Testis (tissue), 3 donors: ENCODE measurements around the gene MYH9. TPM values are rescaled to one million over a fixed set of nuclear protein-coding genes. Genes with fewer than 3 reads are reported as not detected.

ENCODE experiments used
- DNase-seq: peaks from one replicate; pipeline ENCODE4 v3.0.0-alpha.2; 2019
- H3K27ac ChIP-seq, 2 donors: fragments of 200-600 bp; sonication (generic); one replicate each; pipeline ENCODE4 v1.5.1; 2019
- H3K27me3 ChIP-seq: fragments of 200-600 bp; sonication (generic); one replicate; pipeline ENCODE4 v1.5.1; 2019
- H3K36me3 ChIP-seq: fragments of 200-600 bp; sonication (generic); one replicate; pipeline ENCODE4 v1.5.1; 2017; ENCODE audit warnings: low read depth; ENCODE audit errors: missing control alignments
- H3K4me1 ChIP-seq: fragments of 200-600 bp; sonication (generic); one replicate; pipeline ENCODE4 v1.5.1; 2019
- H3K4me3 ChIP-seq, 2 donors: fragments of 200-600 bp; sonication (generic); one replicate each; pipeline ENCODE4 v1.5.1; 2017 to 2019
- H3K9me3 ChIP-seq: fragments of 200-600 bp; sonication (generic); one replicate; pipeline ENCODE4 v1.5.1; 2017
- POLR2A ChIP-seq: fragments of 450-650 bp; IDR thresholded peaks from one replicate; pipeline ENCODE4 v1.6.1; 2017; ENCODE audit warnings: antibody characterized with exemption, mild to moderate bottlenecking, moderate library complexity
- WGBS, 2 donors: methylation state at CpG; one replicate each; pipeline ENCODE4 v1.1.5; 2018; 5-methylcytosine and 5-hydroxymethylcytosine counted together
- intact Hi-C: fragments of 100-400 bp; cut with DNase I; formaldehyde crosslinking; loops from one replicate; pipeline ENCODE4 v1.15.1; 2023; ENCODE audit warnings: low total_unique reads
- microRNA-seq, 2 donors: library from miRNA; unstranded; fragments of <30 nt; microRNA quantifications; one replicate each; pipeline ENCODE4, GENCODE V29; 2016; ENCODE audit warnings: borderline number of aligned reads in 2 of 2, borderline replicate concordance in 1 of 2
- polyA plus RNA-seq: library from polyadenylated mRNA; stranded (reverse); fragments of 350-450 nt; fragmentation: Illumina TruSeq; extraction: RNeasy Lipid Tissue Mini Kit (QIAGEN cat#74804); gene quantifications from one replicate; pipeline ENCODE4 v1.2.3, GENCODE V29; 2014; ENCODE audit warnings: low read depth, low replicate concordance; ENCODE audit not compliant: insufficient read depth
- small RNA-seq, 2 donors: library from RNA; depleted of rRNA; stranded (forward); fragments of <200 nt; gene quantifications; one replicate each; pipeline ENCODE3, GENCODE V24; 2016
- total RNA-seq, 2 donors: library from RNA; depleted of rRNA; stranded (reverse); fragments of >200 nt; gene quantifications; one replicate each; pipeline ENCODE4 v1.2.3, GENCODE V29; 2016
- TF ChIP-seq, protein P1 (sequence below), 3 experiments: fragments of 450-650 bp in 2 of 3; fragments of 200-600 bp in 1 of 3; sonication (generic) in 1 of 3; IDR thresholded peaks; one replicate each; pipeline ENCODE4 v1.5.1; 2016 to 2019; ENCODE audit warnings: antibody characterized with exemption in 3 of 3, mild to moderate bottlenecking in 2 of 3, moderate library complexity in 1 of 3

The MYH9 gene
- total and polyA plus RNA-seq, 3 donors from 2014 or later, result 129 to 146 (median 141) TPM

DNA sequence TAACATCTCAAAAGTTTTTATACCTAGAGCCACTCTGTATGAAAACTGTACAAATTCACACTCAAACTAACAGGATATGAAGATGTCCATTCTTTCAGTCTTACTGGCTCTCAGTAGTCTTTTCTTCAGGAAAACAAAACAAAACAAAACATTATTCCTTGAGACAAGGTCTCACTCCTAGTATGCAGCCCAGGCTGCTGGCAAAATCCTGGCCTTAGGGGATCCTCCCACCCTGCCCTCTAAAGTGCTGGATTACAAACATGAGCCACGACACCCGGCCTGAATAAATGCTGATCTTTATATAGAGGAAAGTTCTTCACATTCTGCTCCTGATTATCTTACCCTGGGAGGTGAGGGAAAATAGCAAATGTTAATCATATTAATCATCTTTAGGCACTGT, 153.6 kb downstream of the MYH9 start:
- peaks cover 26% of the 10 kb centered on the region for H3K4me1 ChIP-seq
- H3K9me3 ChIP-seq, result no peaks in the 10 kb centered on the region
- no peak for DNase-seq
- no peaks in the 10 kb centered on the region for H3K36me3 ChIP-seq
- no peaks in the 10 kb centered on the region for H3K27me3 ChIP-seq
- H3K27ac ChIP-seq, result no peak overlapping the region
- intact Hi-C loops, result no loop called here
- WGBS, 2 donors, result 31 to 37% methylated on average over 2 of the region's 2 CpGs
- no peak for TF ChIP-seq POLR2A
- TF ChIP-seq, protein P1, sequence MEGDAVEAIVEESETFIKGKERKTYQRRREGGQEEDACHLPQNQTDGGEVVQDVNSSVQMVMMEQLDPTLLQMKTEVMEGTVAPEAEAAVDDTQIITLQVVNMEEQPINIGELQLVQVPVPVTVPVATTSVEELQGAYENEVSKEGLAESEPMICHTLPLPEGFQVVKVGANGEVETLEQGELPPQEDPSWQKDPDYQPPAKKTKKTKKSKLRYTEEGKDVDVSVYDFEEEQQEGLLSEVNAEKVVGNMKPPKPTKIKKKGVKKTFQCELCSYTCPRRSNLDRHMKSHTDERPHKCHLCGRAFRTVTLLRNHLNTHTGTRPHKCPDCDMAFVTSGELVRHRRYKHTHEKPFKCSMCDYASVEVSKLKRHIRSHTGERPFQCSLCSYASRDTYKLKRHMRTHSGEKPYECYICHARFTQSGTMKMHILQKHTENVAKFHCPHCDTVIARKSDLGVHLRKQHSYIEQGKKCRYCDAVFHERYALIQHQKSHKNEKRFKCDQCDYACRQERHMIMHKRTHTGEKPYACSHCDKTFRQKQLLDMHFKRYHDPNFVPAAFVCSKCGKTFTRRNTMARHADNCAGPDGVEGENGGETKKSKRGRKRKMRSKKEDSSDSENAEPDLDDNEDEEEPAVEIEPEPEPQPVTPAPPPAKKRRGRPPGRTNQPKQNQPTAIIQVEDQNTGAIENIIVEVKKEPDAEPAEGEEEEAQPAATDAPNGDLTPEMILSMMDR (IDR thresholded peaks at IDR 0.05), result no peak
- no peak overlapping the region for H3K4me3 ChIP-seq

DNA sequence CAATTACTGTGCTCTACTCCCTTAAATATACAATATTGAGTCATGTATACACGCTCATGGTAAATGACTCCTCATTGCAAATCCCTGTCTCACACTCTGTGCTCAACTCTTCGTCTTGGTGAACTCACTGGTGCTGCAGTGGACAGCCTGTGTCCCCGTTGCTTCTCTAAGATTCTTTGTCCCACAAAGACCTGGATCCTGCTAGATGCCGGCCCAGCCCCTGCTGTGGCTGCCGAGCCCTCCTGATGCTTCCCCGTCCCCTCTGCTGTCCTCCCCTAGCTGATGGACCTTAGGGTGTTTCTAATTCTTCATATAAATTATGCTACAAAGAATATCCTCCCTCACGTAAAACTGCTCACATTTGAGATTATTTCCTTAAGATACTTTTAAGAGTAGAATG, 154.0 kb downstream of the MYH9 start:
- H3K36me3 ChIP-seq, result no peaks in the 10 kb centered on the region
- no peak overlapping the region for H3K4me3 ChIP-seq
- peaks cover 26% of the 10 kb centered on the region for H3K4me1 ChIP-seq
- no peak for TF ChIP-seq POLR2A
- H3K27me3 ChIP-seq, result no peaks in the 10 kb centered on the region
- intact Hi-C loops, result no loop called here
- no peak for DNase-seq
- WGBS, 2 donors, result 87 to 90% methylated on average over 7 of the region's 7 CpGs
- no peak overlapping the region for H3K27ac ChIP-seq
- H3K9me3 ChIP-seq, result no peaks in the 10 kb centered on the region

DNA sequence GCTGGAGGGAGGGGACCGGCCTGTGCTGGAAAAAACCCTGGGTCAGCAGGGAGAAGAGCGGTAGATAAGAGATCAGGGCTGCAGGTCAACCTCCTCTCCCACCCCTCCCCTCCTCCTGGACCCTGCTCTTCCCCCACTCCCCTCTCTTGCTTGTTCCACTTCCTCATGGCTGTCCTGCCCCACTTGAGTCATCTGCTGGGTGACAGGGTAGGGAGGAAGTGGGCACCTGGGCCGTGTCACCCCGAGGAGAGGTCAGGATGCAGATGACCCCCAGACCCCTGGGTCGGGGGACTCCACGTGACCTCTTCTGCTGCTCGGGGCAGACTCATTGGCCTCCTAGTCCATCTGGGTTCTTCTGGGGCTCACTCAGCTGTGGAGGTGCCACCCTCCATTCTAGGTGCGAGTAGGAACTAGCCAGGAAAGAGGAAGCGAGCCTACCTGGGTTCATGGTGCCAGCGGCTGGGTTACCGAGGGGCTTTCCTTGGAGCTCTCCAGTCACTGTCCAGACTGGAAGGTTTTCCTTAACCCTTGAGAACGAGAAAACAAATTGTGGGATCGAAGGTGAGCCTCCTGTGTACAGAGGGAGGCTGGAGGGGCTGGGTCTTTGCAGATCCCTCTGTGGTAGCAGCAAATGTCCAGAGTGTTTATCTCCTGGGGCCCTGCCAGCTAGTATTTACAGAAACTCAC, 154.9 kb downstream of the MYH9 start:
- no peak for DNase-seq
- intact Hi-C loops, result no loop called here
- Histone ChIP-seq H3K4me3 (no peak overlapping the region), H3K27me3 (no peaks in the 10 kb centered on the region), H3K4me1 (peaks cover 17% of the 10 kb centered on the region), H3K9me3 (no peaks in the 10 kb centered on the region), H3K36me3 (no peaks in the 10 kb centered on the region), H3K27ac (no peak overlapping the region)
- WGBS, 2 donors, result 79 to 92% methylated on average over 10 to 13 of the region's 13 CpGs
- no peak for TF ChIP-seq POLR2A
- TF ChIP-seq, protein P1 (IDR thresholded peaks at IDR 0.05), result no peak

Small RNA genes lying within 50 kb of the gene (microRNA-seq; reads per million reads assigned to microRNA genes)
- gene MIR6819, result 0 to 0.70 reads per million in 2 donors

Small RNA genes lying within 50 kb of the gene (small RNA-seq; reads per million reads assigned to genes)
- gene MIR6819, result 0 reads per million in 2 donors

Other genes starting within 250 kb of the MYH9 start
- 10 to 100 TPM; 10.6 to 13.6 TPM for gene APOL3, start 227.2 kb downstream of the MYH9 start, total RNA-seq
- 20.9 TPM for gene APOL3, start 227.2 kb downstream of the MYH9 start, polyA plus RNA-seq
- 1 to 10 TPM in 1 of 2 donors, under 1 TPM in 1; 0.55 to 4.3 TPM for gene APOL4, start 186.2 kb downstream of the MYH9 start, total RNA-seq
- 4.3 TPM for gene APOL4, start 186.2 kb downstream of the MYH9 start, polyA plus RNA-seq
- 10 to 100 TPM; 19.5 to 34.5 TPM for gene APOL2, start 148.4 kb downstream of the MYH9 start, total RNA-seq
- 16.6 TPM for gene APOL2, start 148.4 kb downstream of the MYH9 start, polyA plus RNA-seq
- gene APOL1, start 134.8 kb downstream of the MYH9 start, total RNA-seq, result 1 to 10 TPM; 5.0 to 9.4 TPM
- 24.4 TPM for gene APOL1, start 134.8 kb downstream of the MYH9 start, polyA plus RNA-seq
- gene TXN2, start 93.7 kb upstream of the MYH9 start, total RNA-seq, result 100 to 1,000 TPM in 1 of 2 donors, 10 to 100 TPM in 1; 92.4 to 141 TPM
- 95.6 TPM for gene TXN2, start 93.7 kb upstream of the MYH9 start, polyA plus RNA-seq
- 10 to 100 TPM; 23.8 to 34.6 TPM for gene FOXRED2, start 119.1 kb upstream of the MYH9 start, total RNA-seq
- 17.7 TPM for gene FOXRED2, start 119.1 kb upstream of the MYH9 start, polyA plus RNA-seq
- 100 to 1,000 TPM; 150 to 163 TPM for gene EIF3D, start 141.2 kb upstream of the MYH9 start, total RNA-seq
- gene EIF3D, start 141.2 kb upstream of the MYH9 start, polyA plus RNA-seq, result 176 TPM